Caco-2 (cell line): ENCODE data around the gene SV2C. TPM values are rescaled to one million over a fixed set of nuclear protein-coding genes. Genes with fewer than 3 reads are reported as not detected.

Experiments used
- BruUV-seq: library from RNA; stranded (reverse); fragments of 400-500 nt; replicated peaks from 2 replicates; lab custom pipeline; 2021; lab: Mats Ljungman, UMichigan
- CTCF ChIA-PET: fragments of 300-600 bp; sonication (Branson Sonifier 250); formaldehyde crosslinking; loops from one replicate; lab custom pipeline; 2022; ENCODE audit warnings: antibody characterized with exemption; lab: Charles Lee
- POLR2A ChIA-PET: fragments of 300-600 bp; sonication (Branson Sonifier 250); formaldehyde crosslinking; loops from one replicate; lab custom pipeline; 2022; ENCODE audit warnings: antibody characterized with exemption; lab: Charles Lee
- DNase-seq, 2 experiments: peaks; one replicate each; pipeline versions ENCODE4 v3.0.0 to v3.0.0-alpha.2; 2020 to 2022
- H3K27me3 ChIP-seq: replicated peaks from 2 replicates; pipeline ENCODE4 v1.6.0; 2011; ENCODE audit warnings: low read length; ENCODE audit not compliant: control insufficient read depth, insufficient read depth
- H3K36me3 ChIP-seq: 2 replicates; pipeline ENCODE4 v1.5.1; 2011; ENCODE audit warnings: low read length; ENCODE audit not compliant: control insufficient read depth, insufficient read depth
- H3K4me1 ChIP-seq: fragments of 250-450 bp; sonication (Bioruptor Pico); 2 replicates; pipeline ENCODE4 v1.5.1; 2020; ENCODE audit warnings: mild to moderate bottlenecking
- H3K4me3 ChIP-seq: 2 replicates; pipeline ENCODE4 v1.5.1; 2011; ENCODE audit warnings: low read depth, mild to moderate bottlenecking, control low read depth, low read length
- H3K9me3 ChIP-seq: fragments of 250-450 bp; sonication (Bioruptor Pico); 2 replicates; pipeline ENCODE4 v1.5.1; 2020; ENCODE audit warnings: mild to moderate bottlenecking, moderate library complexity
- H3K27ac Mint-ChIP-seq: one replicate; pipeline ENCODE4 v1.8.0; 2022; ENCODE audit warnings: mixed read lengths; ENCODE audit not compliant: unreplicated experiment
- H3K27me3 Mint-ChIP-seq: one replicate; pipeline ENCODE4 v1.8.0; 2022; ENCODE audit warnings: mixed read lengths; ENCODE audit not compliant: insufficient read depth, unreplicated experiment
- H3K36me3 Mint-ChIP-seq: one replicate; pipeline ENCODE4 v1.8.0; 2022; ENCODE audit warnings: mild to moderate bottlenecking, mixed read lengths; ENCODE audit not compliant: insufficient read depth, unreplicated experiment
- H3K4me1 Mint-ChIP-seq: one replicate; pipeline ENCODE4 v1.8.0; 2022; ENCODE audit warnings: low read depth, mixed read lengths; ENCODE audit not compliant: unreplicated experiment
- H3K4me3 Mint-ChIP-seq: one replicate; pipeline ENCODE4 v1.8.0; 2022; ENCODE audit warnings: mild to moderate bottlenecking, moderate library complexity, mixed read lengths; ENCODE audit not compliant: unreplicated experiment
- H3K9me3 Mint-ChIP-seq: one replicate; pipeline ENCODE4 v1.8.0; 2022; ENCODE audit warnings: mixed read lengths; ENCODE audit not compliant: unreplicated experiment
- CTCF ChIP-seq, 2 experiments: fragments of 200-600 bp in 1 of 2; IDR thresholded peaks; 1 replicate in 1 of 2; 2 replicates in 1 of 2; pipeline versions ENCODE4 v1.5.1 to v1.8.0; 2011 to 2022; ENCODE audit warnings: antibody characterized with exemption in 1 of 2, control low read depth in 1 of 2, inconsistent platforms in 1 of 2, low read depth in 1 of 2, low read length in 1 of 2, mild to moderate bottlenecking in 1 of 2, moderate library complexity in 1 of 2; ENCODE audit not compliant: insufficient read depth in 1 of 2, severe bottlenecking in 1 of 2, unreplicated experiment in 1 of 2
- intact Hi-C: fragments of 100-400 bp; cut with micrococcal nuclease; formaldehyde crosslinking; loops from one replicate; pipeline ENCODE4 v1.10.0; 2022; ENCODE audit not compliant: unreplicated experiment
- total RNA-seq: library from RNA; stranded (reverse); gene quantifications from 2 replicates; pipeline ENCODE4 v1.2.3, GENCODE V29; 2022

SV2C gene
- total RNA-seq, 1 experiment from 2014 or later: not detected

DNA sequence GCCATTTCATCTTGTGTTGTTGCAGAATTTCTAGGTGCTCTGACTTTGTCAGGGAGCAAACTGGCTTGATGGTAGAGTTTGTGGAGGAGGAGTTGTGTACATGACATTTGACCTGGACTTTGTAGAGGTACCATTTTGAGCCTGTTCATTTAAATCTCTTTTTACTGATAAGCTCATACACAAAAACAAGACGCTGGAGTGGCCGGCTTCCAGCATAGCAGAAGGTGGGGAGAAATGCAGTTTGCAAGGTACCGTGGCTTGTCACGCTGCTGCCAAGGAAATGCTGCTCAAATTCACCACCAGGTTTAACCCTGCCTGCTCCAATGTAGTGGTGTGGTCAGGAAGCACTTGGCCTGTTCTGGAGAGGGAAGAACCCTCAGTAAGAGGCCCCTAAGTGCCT, 301.0 kb downstream of the SV2C start:
- H3K27me3 ChIP-seq: no peaks in the 10 kb centered on the region
- H3K36me3 Mint-ChIP-seq: no peaks in the 10 kb centered on the region
- H3K36me3 ChIP-seq: no peaks in the 10 kb centered on the region
- ChIA-PET CTCF (no interaction called here), POLR2A (no interaction called here)
- no peaks in the 10 kb centered on the region for H3K27me3 Mint-ChIP-seq
- peak; percentile 20 to 43 for DNase-seq
- no peaks in the 10 kb centered on the region for H3K9me3 Mint-ChIP-seq
- peaks cover 65% of the 10 kb centered on the region for H3K4me1 ChIP-seq
- no peak for TF ChIP-seq CTCF (IDR thresholded peaks at IDR 0.05; ENCODE audit: insufficient read depth in 1 of 2, low read depth in 1 of 2, low read length in 1 of 2, severe bottlenecking in 1 of 2, unreplicated experiment in 1 of 2)
- H3K27ac Mint-ChIP-seq: no peak overlapping the region
- no peaks in the 10 kb centered on the region for H3K9me3 ChIP-seq
- no TSS peak for BruUV-seq
- H3K4me3 ChIP-seq: no peak overlapping the region
- H3K4me1 Mint-ChIP-seq: peaks cover 46% of the 10 kb centered on the region
- H3K4me3 Mint-ChIP-seq: no peak overlapping the region
- intact Hi-C loops: loop anchor here (2.0 kb wide), 1 partner anchor 19 kb away; the partner anchor contains the start of gene IQGAP2

GRCh38 chr5:76384705-76385104, 301.5 kb downstream of the SV2C start:
- Histone ChIP-seq H3K4me1 (peaks cover 67% of the 10 kb centered on the region), H3K36me3 (no peaks in the 10 kb centered on the region), H3K27me3 (no peaks in the 10 kb centered on the region), H3K9me3 (no peaks in the 10 kb centered on the region), H3K4me3 (no peak overlapping the region)
- no peak for TF ChIP-seq CTCF (IDR thresholded peaks at IDR 0.05; ENCODE audit: insufficient read depth in 1 of 2, low read depth in 1 of 2, low read length in 1 of 2, severe bottlenecking in 1 of 2, unreplicated experiment in 1 of 2)
- Mint-ChIP-seq H3K27me3 (no peaks in the 10 kb centered on the region), H3K4me3 (no peak overlapping the region), H3K27ac (no peak overlapping the region), H3K9me3 (no peaks in the 10 kb centered on the region), H3K4me1 (peaks cover 51% of the 10 kb centered on the region), H3K36me3 (no peaks in the 10 kb centered on the region)
- ChIA-PET CTCF (no interaction called here), POLR2A (no interaction called here)
- no TSS peak for BruUV-seq
- no peak for DNase-seq
- intact Hi-C loops: loop anchor here (2.0 kb wide), 1 partner anchor 18 kb away; the partner anchor contains the start of gene IQGAP2

- POLR2A ChIA-PET: interaction anchor here (0.7 kb wide), 1 partner anchor 1051 kb away, joined by 8 read pairs; no protein-coding TSS in a partner anchor
- CTCF ChIA-PET: interaction anchor here (0.7 kb wide), 1 partner anchor 129 kb away, joined by 3 read pairs; no protein-coding TSS in a partner anchor
- Histone ChIP-seq H3K27me3 (no peaks in the 10 kb centered on the region), H3K36me3 (no peaks in the 10 kb centered on the region), H3K9me3 (no peaks in the 10 kb centered on the region), H3K4me1 (peaks cover 67% of the 10 kb centered on the region), H3K4me3 (no peak overlapping the region)
- intact Hi-C loops: loop anchor here (2.0 kb wide), 1 partner anchor 17 kb away; the partner anchor contains the start of gene IQGAP2
- Mint-ChIP-seq H3K4me1 (peaks cover 53% of the 10 kb centered on the region), H3K27me3 (no peaks in the 10 kb centered on the region), H3K27ac (no peak overlapping the region), H3K4me3 (no peak overlapping the region), H3K36me3 (no peaks in the 10 kb centered on the region), H3K9me3 (no peaks in the 10 kb centered on the region)
- no peak for TF ChIP-seq CTCF (IDR thresholded peaks at IDR 0.05; ENCODE audit: insufficient read depth in 1 of 2, low read depth in 1 of 2, low read length in 1 of 2, severe bottlenecking in 1 of 2, unreplicated experiment in 1 of 2)
- no TSS peak for BruUV-seq
- no peak for DNase-seq
Observed at GRCh38 chr5:76385540-76385939, 302.4 kb downstream of the SV2C start.
